Nephron progenitor cell (in vitro differentiated cells): ENCODE results near the gene IL36G.

Experiments used
- DNase-seq: peaks from one replicate; pipeline ENCODE4 v3.0.0; 2021
- H3K27ac Mint-ChIP-seq: 2 replicates; pipeline ENCODE4 v1.8.0; 2021; ENCODE audit warnings: mild to moderate bottlenecking, moderate library complexity, mixed read lengths
- H3K27me3 Mint-ChIP-seq: 2 replicates; pipeline ENCODE4 v1.8.0; 2021; ENCODE audit warnings: mild to moderate bottlenecking, low read depth, mixed read lengths; ENCODE audit not compliant: poor library complexity
- H3K36me3 Mint-ChIP-seq: 2 replicates; pipeline ENCODE4 v1.8.0; 2021; ENCODE audit warnings: low read depth, mixed read lengths
- H3K4me1 Mint-ChIP-seq: 2 replicates; pipeline ENCODE4 v1.8.0; 2021; ENCODE audit warnings: mixed read lengths
- H3K4me3 Mint-ChIP-seq: 2 replicates; pipeline ENCODE4 v1.8.0; 2021; ENCODE audit warnings: mild to moderate bottlenecking, moderate library complexity, mixed read lengths
- H3K9me3 Mint-ChIP-seq: 2 replicates; pipeline ENCODE4 v1.8.0; 2021; ENCODE audit warnings: mild to moderate bottlenecking, moderate library complexity, mixed read lengths
- CTCF ChIP-seq: fragments of 200-600 bp; sonication (generic); IDR thresholded peaks from 2 replicates; pipeline ENCODE4 v1.5.0; 2021; ENCODE audit warnings: antibody characterized with exemption

The IL36G gene

DNA sequence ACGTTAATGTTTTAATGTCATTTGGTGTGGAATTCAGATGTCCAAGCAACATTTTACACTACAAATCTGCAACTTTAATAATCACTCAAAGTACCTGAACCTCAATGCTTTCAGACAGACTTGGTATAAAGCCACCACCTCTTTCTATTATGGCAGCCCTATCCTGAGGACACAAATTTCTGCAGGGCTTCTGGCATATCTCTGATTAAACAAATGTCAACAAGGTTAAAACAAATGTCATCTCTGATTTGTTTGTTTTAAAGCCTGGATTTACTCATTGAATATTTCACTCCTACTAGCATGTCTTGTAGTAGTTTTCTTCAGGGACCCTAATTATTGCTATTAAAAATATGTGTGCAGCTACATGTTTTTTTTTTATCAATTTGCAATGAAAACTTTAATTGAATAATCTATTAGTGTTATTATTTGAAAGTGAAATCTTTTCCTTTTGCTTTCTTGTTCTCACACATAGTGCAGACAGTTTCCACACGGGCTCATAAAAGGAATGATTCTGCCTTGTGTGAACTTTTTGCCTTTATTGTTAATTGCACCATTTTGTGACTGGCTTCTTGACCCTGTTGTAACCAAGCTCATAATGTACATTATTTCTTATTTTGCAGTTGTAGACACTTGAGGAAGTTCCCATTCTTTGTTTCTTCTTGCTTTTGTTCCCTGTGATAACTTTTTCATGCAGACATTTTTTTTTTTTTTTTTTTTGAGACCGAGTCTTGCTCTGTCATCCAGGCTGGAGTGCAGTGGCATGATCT is 36.8 kb upstream of the IL36G start:
- no peak for TF ChIP-seq CTCF
- Mint-ChIP-seq H3K4me3 (no peak overlapping the region), H3K4me1 (no peaks in the 10 kb centered on the region), H3K36me3 (no peaks in the 10 kb centered on the region), H3K9me3 (peaks cover 5% of the 10 kb centered on the region), H3K27me3 (peaks cover 44% of the 10 kb centered on the region), H3K27ac (no peak overlapping the region)
- no peak for DNase-seq

DNA sequence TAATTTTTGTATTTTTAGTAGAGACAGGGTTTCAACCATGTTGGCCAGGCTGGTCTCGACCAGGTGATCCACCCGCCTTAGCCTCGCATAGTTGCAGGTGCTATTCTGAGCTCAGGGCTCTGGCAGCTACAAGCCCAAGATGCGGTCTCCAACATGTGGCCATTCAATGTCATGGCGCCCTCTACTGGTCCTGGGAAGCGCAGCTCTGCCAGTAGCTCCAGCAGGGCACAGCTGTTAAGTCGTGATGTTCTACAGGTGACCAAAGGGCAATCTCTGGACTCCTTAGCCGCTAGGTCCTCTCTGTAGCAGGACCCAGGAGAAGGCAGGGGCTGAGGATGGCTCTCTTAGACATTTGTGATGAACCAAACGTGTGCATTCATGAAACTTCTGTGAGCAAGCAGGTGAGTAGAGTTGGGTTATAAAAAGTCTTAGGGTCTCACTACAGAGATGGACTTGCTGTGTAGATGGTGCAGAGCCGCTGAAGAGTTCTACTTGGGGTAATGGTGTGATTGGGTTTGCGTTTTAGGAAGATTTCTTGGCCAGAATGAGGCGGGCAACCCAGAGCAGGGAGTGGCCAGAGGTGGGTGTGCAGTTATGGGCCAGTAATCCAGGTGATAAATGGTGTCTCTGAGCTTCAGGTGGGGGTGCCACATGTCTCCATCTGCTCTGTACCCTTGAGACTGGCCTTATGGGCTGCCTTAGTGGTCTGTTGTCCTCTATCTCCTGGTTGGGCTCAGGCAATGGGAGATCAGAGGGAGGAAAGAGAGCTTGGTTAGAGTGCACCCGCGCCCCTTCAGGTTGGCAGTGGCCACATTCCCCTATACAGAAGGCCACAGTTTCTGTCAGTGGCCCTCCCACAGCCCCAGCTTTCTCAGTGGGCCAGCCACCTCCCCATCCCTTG is 35.8 kb upstream of the IL36G start:
- no peak overlapping the region for H3K4me3 Mint-ChIP-seq
- H3K9me3 Mint-ChIP-seq = peaks cover 5% of the 10 kb centered on the region
- H3K36me3 Mint-ChIP-seq = no peaks in the 10 kb centered on the region
- TF ChIP-seq CTCF = peak; percentile 90
- peaks cover 37% of the 10 kb centered on the region for H3K27me3 Mint-ChIP-seq
- H3K4me1 Mint-ChIP-seq = no peaks in the 10 kb centered on the region
- DNase-seq = peak; percentile 82
- H3K27ac Mint-ChIP-seq = no peak overlapping the region

- Mint-ChIP-seq H3K9me3 (peaks cover 5% of the 10 kb centered on the region), H3K27me3 (peaks cover 36% of the 10 kb centered on the region), H3K27ac (no peak overlapping the region), H3K4me1 (no peaks in the 10 kb centered on the region), H3K4me3 (no peak overlapping the region), H3K36me3 (no peaks in the 10 kb centered on the region)
- no peak for DNase-seq
- TF ChIP-seq CTCF = no peak
These were observed 35.2 kb upstream of the IL36G start for GRCh38 chr2:112942654-112943002.

GRCh38 chr2:112944971-112945370 is 32.8 kb upstream of the IL36G start:
- Mint-ChIP-seq H3K27me3 (peaks cover 34% of the 10 kb centered on the region), H3K36me3 (no peaks in the 10 kb centered on the region), H3K9me3 (peaks cover 5% of the 10 kb centered on the region), H3K4me3 (no peak overlapping the region), H3K27ac (no peak overlapping the region), H3K4me1 (no peaks in the 10 kb centered on the region)
- DNase-seq = no peak
- TF ChIP-seq CTCF = no peak

DNA sequence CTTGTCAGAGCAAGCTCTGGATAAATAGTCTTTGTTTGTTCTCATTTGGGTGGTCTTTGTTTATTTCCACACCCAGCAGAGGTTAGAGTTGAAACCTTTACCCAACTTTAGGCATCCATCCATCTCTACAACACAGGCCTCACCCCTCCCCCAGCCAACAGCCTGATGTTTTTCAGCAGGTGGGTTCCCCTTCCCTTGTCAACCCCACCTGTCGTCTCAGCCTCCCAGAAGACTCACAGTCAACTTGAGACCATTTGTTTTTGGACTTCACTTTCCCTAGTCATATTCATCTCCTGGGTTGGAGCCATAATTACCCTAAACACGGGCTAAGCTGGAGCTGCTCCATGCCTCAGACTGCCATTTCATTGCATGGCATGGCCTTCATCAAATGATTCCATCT is 31.7 kb upstream of the IL36G start:
- TF ChIP-seq CTCF = no peak
- peaks cover 5% of the 10 kb centered on the region for H3K9me3 Mint-ChIP-seq
- no peaks in the 10 kb centered on the region for H3K36me3 Mint-ChIP-seq
- DNase-seq = no peak
- no peak overlapping the region for H3K4me3 Mint-ChIP-seq
- no peak overlapping the region for H3K27ac Mint-ChIP-seq
- no peaks in the 10 kb centered on the region for H3K4me1 Mint-ChIP-seq
- peaks cover 31% of the 10 kb centered on the region for H3K27me3 Mint-ChIP-seq
